HAP-1 (cell line): ENCODE results near the gene KRTAP17-1.

Source experiments
- DNase-seq, 2 experiments: peaks; one replicate each; pipeline ENCODE4 v3.0.0-alpha.2; 2016 to 2020; ENCODE audit warnings: low spot score in 2 of 2
- H3K27me3 ChIP-seq: fragments of 250-450 bp; sonication (Bioruptor Pico); 2 replicates; pipeline ENCODE4 v1.5.1; 2020; ENCODE audit warnings: low read depth, mild to moderate bottlenecking, moderate library complexity
- H3K36me3 ChIP-seq: fragments of 250-450 bp; sonication (Bioruptor Pico); replicated peaks from 2 replicates; pipeline ENCODE4 v1.5.1; 2020; ENCODE audit warnings: mild to moderate bottlenecking
- H3K4me1 ChIP-seq: fragments of 250-450 bp; sonication (Bioruptor Pico); 2 replicates; pipeline ENCODE4 v1.5.1; 2020; ENCODE audit warnings: mild to moderate bottlenecking
- H3K4me3 ChIP-seq: fragments of 250-450 bp; sonication (Bioruptor Pico); 2 replicates; pipeline ENCODE4 v1.5.1; 2020; ENCODE audit warnings: mild to moderate bottlenecking, moderate library complexity
- H3K9me3 ChIP-seq: fragments of 250-450 bp; sonication (Bioruptor Pico); 2 replicates; pipeline ENCODE4 v1.5.1; 2020; ENCODE audit warnings: mild to moderate bottlenecking, moderate library complexity
- in situ Hi-C: fragments of 300-500 bp; cut with MboI; formaldehyde crosslinking; loops from 3 replicates; pipeline ENCODE4 v1.14.3; 2020; ENCODE audit warnings: low sequenced_read_pairs, inconsistent platforms, mixed read lengths

The KRTAP17-1 gene

GRCh38 chr17:41340494-41340893, 25.0 kb upstream of the KRTAP17-1 start:
- Histone ChIP-seq H3K4me1 (no peaks in the 10 kb centered on the region), H3K27me3 (peaks cover 3% of the 10 kb centered on the region; the same call in 1 of the 2 replicates), H3K4me3 (no peak overlapping the region), H3K9me3 (no peaks in the 10 kb centered on the region), H3K36me3 (no peaks in the 10 kb centered on the region)
- in situ Hi-C loops: loop anchor here (25.0 kb wide), 2 partner anchors 322 to 428 kb away; no protein-coding TSS in a partner anchor
- DNase-seq: no peak

GRCh38 chr17:41339571-41340172, 24.2 kb upstream of the KRTAP17-1 start:
- Histone ChIP-seq H3K4me3 (no peak overlapping the region), H3K27me3 (peaks cover 3% of the 10 kb centered on the region; the same call in 1 of the 2 replicates), H3K4me1 (no peaks in the 10 kb centered on the region), H3K9me3 (no peaks in the 10 kb centered on the region), H3K36me3 (no peaks in the 10 kb centered on the region)
- in situ Hi-C loops: loop anchor here (25.0 kb wide), 2 partner anchors 323 to 427 kb away; no protein-coding TSS in a partner anchor
- no peak for DNase-seq

DNA sequence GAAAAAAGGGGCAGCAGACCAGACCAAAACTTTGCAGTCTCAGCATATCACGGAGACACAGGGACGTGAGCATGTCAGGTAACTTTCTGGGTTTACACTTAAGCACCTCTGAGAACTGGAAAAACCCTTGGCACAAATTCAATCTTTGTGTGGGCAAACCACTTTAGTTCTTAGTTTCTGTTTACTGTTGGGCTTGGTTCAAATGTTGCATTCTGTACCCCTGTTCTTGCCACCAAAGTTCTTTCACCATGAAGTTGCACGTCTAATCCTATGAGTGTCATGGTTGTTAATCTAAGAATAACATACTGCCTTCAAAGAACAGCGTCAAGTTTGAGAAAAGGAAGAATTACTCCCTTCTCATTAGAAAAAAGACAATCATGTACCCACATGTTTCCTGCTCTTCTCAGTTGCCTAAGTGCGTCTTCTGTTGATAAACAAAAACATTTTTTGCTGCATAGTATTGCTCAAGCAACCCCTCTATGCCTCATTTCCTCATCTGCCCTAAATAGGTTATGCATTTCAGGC, 23.5 kb upstream of the KRTAP17-1 start:
- Histone ChIP-seq H3K36me3 (no peaks in the 10 kb centered on the region), H3K4me3 (no peak overlapping the region), H3K27me3 (peaks cover 3% of the 10 kb centered on the region; the same call in 1 of the 2 replicates), H3K9me3 (no peaks in the 10 kb centered on the region), H3K4me1 (no peaks in the 10 kb centered on the region)
- in situ Hi-C loops: loop anchor here (25.0 kb wide), 2 partner anchors 323 to 427 kb away; no protein-coding TSS in a partner anchor
- no peak for DNase-seq

DNA sequence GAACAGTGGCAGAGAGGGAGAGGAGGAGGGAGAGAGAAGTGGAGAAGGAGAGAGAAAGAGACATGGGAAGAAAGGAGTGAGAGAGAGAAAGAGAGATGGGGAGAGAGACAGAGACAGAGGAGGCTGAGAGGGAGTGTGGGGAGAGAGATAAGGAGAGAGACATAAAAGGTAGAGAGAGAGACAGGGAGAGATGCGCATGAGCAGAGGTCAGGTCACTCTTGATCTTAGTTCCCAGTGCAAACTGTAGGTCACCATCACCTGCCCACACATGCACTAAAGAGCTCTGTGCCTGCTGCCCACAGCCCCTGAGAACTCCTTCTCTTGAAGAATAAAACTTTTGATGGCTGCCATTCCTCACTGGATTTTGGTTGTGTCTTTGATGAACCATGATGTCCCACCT, 20.2 kb upstream of the KRTAP17-1 start:
- no peaks in the 10 kb centered on the region for H3K9me3 ChIP-seq
- in situ Hi-C loops: loop anchor here (25.0 kb wide), 2 partner anchors 327 to 423 kb away; no protein-coding TSS in a partner anchor
- no peaks in the 10 kb centered on the region for H3K36me3 ChIP-seq
- peaks cover 3% of the 10 kb centered on the region; the same call in 1 of the 2 replicates for H3K27me3 ChIP-seq
- H3K4me1 ChIP-seq: no peaks in the 10 kb centered on the region
- no peak for DNase-seq
- no peak overlapping the region for H3K4me3 ChIP-seq

DNA sequence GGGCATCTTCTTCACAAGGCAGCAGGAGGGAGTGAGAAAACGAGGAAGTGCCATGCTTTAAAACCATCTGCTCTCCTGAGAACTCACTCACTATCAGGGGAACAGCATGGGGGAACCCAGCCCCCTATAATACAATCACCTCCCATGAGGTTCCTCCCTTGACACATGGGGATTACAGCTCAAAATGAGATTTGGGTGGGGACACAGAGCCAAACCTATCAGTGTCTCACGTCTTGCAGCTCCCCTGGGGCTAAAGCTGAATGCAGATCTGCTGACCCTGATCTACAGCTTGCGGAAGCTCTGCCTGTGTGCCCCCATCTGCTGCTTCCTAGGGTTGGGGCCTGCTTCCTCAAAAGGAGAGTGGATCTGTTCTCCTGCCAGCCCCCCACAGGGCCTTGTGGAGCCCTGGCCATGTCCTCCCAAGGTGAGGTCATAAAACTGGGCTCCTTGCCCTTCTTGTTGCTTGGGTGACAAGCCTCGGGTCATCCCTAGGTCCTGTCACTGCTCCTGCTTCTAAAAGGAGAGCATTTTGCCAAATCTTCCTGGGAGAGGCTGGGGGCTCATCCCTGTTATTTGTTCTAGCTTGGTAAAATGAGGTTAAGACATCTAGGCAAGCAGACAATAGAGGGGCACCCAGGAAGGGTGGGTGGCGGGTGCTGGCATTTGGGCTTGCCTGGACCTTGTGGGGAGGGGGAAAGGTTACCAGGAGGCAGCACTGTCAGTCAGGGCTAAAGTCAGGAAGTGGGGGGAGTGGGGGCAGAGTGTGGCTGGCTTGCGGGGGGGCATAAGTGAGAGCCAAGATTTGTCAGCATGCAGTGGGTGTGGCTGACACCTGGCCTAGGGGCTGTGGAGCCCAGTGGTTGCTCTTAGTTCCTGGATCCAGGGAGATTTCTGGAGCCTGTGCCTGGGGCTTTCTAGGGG, 19.1 kb upstream of the KRTAP17-1 start:
- no peak overlapping the region for H3K4me3 ChIP-seq
- H3K4me1 ChIP-seq: no peaks in the 10 kb centered on the region
- H3K27me3 ChIP-seq: peaks cover 3% of the 10 kb centered on the region; the same call in 1 of the 2 replicates
- in situ Hi-C loops: loop anchor here (25.0 kb wide), 2 partner anchors 328 to 422 kb away; no protein-coding TSS in a partner anchor
- H3K9me3 ChIP-seq: no peaks in the 10 kb centered on the region
- no peak for DNase-seq
- no peaks in the 10 kb centered on the region for H3K36me3 ChIP-seq

DNA sequence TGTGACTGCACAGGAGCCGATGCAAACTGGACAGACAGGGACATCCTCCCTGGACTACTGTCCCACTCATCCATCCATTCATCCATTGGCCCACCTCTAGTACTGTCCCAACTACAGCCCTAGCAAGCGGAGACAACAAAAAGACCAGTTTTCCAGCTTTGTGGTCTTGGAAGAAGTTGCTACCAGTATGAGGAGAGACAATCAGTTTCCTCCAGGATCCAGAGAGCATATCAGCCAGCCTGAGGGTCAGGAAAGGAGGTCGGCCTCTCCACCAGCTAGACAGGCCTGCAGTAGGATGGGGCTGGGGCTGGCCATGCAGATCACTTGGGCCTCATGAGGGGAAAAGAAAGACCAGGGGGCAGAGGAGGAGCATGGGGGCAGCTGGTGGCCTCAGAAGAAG, 18.3 kb upstream of the KRTAP17-1 start:
- Histone ChIP-seq H3K4me3 (no peak overlapping the region), H3K4me1 (no peaks in the 10 kb centered on the region), H3K27me3 (peaks cover 3% of the 10 kb centered on the region; the same call in 1 of the 2 replicates), H3K9me3 (no peaks in the 10 kb centered on the region), H3K36me3 (no peaks in the 10 kb centered on the region)
- no peak for DNase-seq
- in situ Hi-C loops: loop anchor here (25.0 kb wide), 2 partner anchors 328 to 422 kb away; no protein-coding TSS in a partner anchor

- H3K4me1 ChIP-seq: no peaks in the 10 kb centered on the region
- peaks cover 3% of the 10 kb centered on the region; the same call in 1 of the 2 replicates for H3K27me3 ChIP-seq
- no peak overlapping the region for H3K4me3 ChIP-seq
- no peaks in the 10 kb centered on the region for H3K36me3 ChIP-seq
- in situ Hi-C loops: loop anchor here (25.0 kb wide), 2 partner anchors 329 to 421 kb away; no protein-coding TSS in a partner anchor
- DNase-seq: no peak
- no peaks in the 10 kb centered on the region for H3K9me3 ChIP-seq
Measured at GRCh38 chr17:41333098-41333497, 17.6 kb upstream of the KRTAP17-1 start.

GRCh38 chr17:41332239-41332638, 16.7 kb upstream of the KRTAP17-1 start:
- in situ Hi-C loops: loop anchor here (25.0 kb wide), 2 partner anchors 330 to 420 kb away; no protein-coding TSS in a partner anchor
- DNase-seq: no peak
- Histone ChIP-seq H3K36me3 (no peaks in the 10 kb centered on the region), H3K4me1 (no peaks in the 10 kb centered on the region), H3K27me3 (no peaks in the 10 kb centered on the region), H3K4me3 (no peak overlapping the region), H3K9me3 (no peaks in the 10 kb centered on the region)

DNA sequence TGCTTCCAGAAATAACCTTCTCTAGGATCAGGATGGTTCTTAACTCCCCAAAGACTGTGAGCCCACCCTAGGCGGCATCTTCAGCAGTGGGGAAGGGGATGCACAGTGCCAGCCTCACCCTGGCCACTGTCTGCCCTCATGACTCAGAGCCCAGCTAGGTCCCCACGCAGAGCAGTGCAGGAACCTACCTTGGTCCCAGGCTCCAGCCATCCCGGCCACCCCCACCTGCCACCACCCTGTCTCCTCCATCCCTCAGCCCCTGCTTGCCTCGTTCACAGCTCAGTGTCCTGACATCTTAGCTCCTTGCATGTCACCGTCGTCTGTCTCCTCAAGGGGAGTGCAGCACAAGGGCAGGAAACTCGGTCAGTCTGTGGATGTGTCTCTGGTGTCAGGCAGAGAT, 16.1 kb upstream of the KRTAP17-1 start:
- DNase-seq: no peak
- no peaks in the 10 kb centered on the region for H3K4me1 ChIP-seq
- H3K27me3 ChIP-seq: no peaks in the 10 kb centered on the region
- no peaks in the 10 kb centered on the region for H3K36me3 ChIP-seq
- no peaks in the 10 kb centered on the region for H3K9me3 ChIP-seq
- in situ Hi-C loops: loop anchor here (25.0 kb wide), 2 partner anchors 331 to 419 kb away; no protein-coding TSS in a partner anchor
- H3K4me3 ChIP-seq: no peak overlapping the region

- no peaks in the 10 kb centered on the region for H3K9me3 ChIP-seq
- in situ Hi-C loops: loop anchor here (25.0 kb wide), 2 partner anchors 333 to 417 kb away; no protein-coding TSS in a partner anchor
- no peaks in the 10 kb centered on the region for H3K27me3 ChIP-seq
- no peaks in the 10 kb centered on the region for H3K4me1 ChIP-seq
- H3K36me3 ChIP-seq: no peaks in the 10 kb centered on the region
- peak in 1 of 2 experiments; percentile 64 for DNase-seq
- no peak overlapping the region for H3K4me3 ChIP-seq
Measured at GRCh38 chr17:41329279-41329948, 13.9 kb upstream of the KRTAP17-1 start.

GRCh38 chr17:41328207-41328606, 12.7 kb upstream of the KRTAP17-1 start:
- DNase-seq: no peak
- Histone ChIP-seq H3K27me3 (no peaks in the 10 kb centered on the region), H3K4me1 (no peaks in the 10 kb centered on the region), H3K36me3 (no peaks in the 10 kb centered on the region), H3K4me3 (no peak overlapping the region), H3K9me3 (no peaks in the 10 kb centered on the region)
- in situ Hi-C loops: loop anchor here (25.0 kb wide), 2 partner anchors 334 to 416 kb away; no protein-coding TSS in a partner anchor

DNA sequence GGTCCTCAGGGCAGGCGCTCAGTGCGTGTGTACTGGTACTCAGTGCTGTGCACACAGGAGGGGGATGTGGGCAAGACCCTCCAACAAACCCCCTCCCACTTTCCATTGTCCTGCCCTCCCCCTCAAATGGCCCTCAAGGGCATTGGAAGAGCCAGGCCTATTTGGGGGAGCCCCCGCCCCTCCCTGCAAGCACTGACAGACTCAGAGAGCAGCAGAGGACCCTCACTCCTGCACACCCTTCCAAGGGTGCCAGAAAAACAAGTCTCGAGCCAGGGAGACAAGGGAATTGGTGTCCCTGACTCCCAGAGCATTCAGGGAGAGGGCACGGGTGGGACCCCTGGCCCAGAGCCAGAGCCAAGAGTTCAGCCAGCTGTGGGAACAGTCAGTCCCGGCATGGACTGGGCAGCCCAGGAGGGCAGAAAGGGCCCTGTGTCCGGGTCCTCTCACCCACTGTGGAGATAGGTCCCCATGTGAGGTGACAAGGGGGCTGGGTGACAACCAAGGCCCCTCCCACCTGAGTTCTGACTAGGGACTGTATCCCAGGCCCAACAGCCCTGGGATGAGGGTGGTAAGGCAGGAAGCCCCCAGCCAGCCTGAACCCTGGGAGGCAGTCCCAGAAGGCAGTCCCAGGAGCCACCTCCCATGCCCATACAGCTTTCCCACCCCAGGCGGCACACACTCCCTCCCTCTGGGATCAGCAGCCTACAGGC, 12.1 kb upstream of the KRTAP17-1 start:
- no peaks in the 10 kb centered on the region for H3K4me1 ChIP-seq
- no peaks in the 10 kb centered on the region for H3K36me3 ChIP-seq
- no peak overlapping the region for H3K4me3 ChIP-seq
- no peaks in the 10 kb centered on the region for H3K9me3 ChIP-seq
- in situ Hi-C loops: loop anchor here (25.0 kb wide), 2 partner anchors 335 to 415 kb away; no protein-coding TSS in a partner anchor
- no peak for DNase-seq
- no peaks in the 10 kb centered on the region for H3K27me3 ChIP-seq
